Chondrocyte (in vitro differentiated cells): ENCODE data around the gene CNIH2. TPM values are rescaled to one million over a fixed set of nuclear protein-coding genes. Genes with fewer than 3 reads are reported as not detected.

Source experiments
- DNase-seq: peaks from one replicate; pipeline ENCODE4 v3.0.0; 2021; ENCODE audit warnings: mixed read lengths, low spot score
- H3K27ac Mint-ChIP-seq: one replicate; pipeline ENCODE4 v1.8.0; 2021; ENCODE audit warnings: mild to moderate bottlenecking, moderate library complexity, mixed read lengths; ENCODE audit not compliant: unreplicated experiment
- H3K27me3 Mint-ChIP-seq: 2 replicates; pipeline ENCODE4 v1.8.0; 2021; ENCODE audit warnings: low read depth, mixed read lengths
- H3K36me3 Mint-ChIP-seq: 2 replicates; pipeline ENCODE4 v1.8.0; 2021; ENCODE audit warnings: low read depth, mixed read lengths
- H3K4me1 Mint-ChIP-seq: 2 replicates; pipeline ENCODE4 v1.8.0; 2021; ENCODE audit warnings: low read depth, mild to moderate bottlenecking, mixed read lengths
- H3K4me3 Mint-ChIP-seq: one replicate; pipeline ENCODE4 v1.8.0; 2021; ENCODE audit warnings: mild to moderate bottlenecking, moderate library complexity, mixed read lengths; ENCODE audit not compliant: unreplicated experiment
- H3K9me3 Mint-ChIP-seq: 2 replicates; pipeline ENCODE4 v1.8.0; 2021; ENCODE audit warnings: low read depth, mixed read lengths
- CTCF ChIP-seq: fragments of 200-600 bp; sonication (generic); IDR thresholded peaks from 2 replicates; pipeline ENCODE4 v1.5.0; 2021; ENCODE audit warnings: antibody characterized with exemption, mild to moderate bottlenecking, moderate library complexity
- total RNA-seq: library from RNA; stranded (reverse); gene quantifications from 3 replicates; pipeline ENCODE4 v1.2.1, GENCODE V29; 2021

Gene CNIH2
- total RNA-seq, 1 donor from 2014 or later, result 2.8 TPM

GRCh38 chr11:66313321-66314185, 35.6 kb downstream of the CNIH2 start:
- Mint-ChIP-seq H3K27me3 (no peaks in the 10 kb centered on the region), H3K27ac (peak overlapping the region; percentile 99), H3K9me3 (no peaks in the 10 kb centered on the region), H3K4me3 (peak overlapping the region; percentile 85), H3K4me1 (peaks cover 50% of the 10 kb centered on the region), H3K36me3 (no peaks in the 10 kb centered on the region)
- DNase-seq, result no peak
- TF ChIP-seq CTCF, result peak; percentile 76

GRCh38 chr11:66314186-66314501, 36.2 kb downstream of the CNIH2 start:
- Mint-ChIP-seq H3K27me3 (no peaks in the 10 kb centered on the region), H3K36me3 (no peaks in the 10 kb centered on the region), H3K27ac (peak overlapping the region; percentile 99), H3K9me3 (no peaks in the 10 kb centered on the region), H3K4me1 (peaks cover 56% of the 10 kb centered on the region), H3K4me3 (peak overlapping the region; percentile 85)
- DNase-seq, result no peak
- TF ChIP-seq CTCF, result no peak

DNA sequence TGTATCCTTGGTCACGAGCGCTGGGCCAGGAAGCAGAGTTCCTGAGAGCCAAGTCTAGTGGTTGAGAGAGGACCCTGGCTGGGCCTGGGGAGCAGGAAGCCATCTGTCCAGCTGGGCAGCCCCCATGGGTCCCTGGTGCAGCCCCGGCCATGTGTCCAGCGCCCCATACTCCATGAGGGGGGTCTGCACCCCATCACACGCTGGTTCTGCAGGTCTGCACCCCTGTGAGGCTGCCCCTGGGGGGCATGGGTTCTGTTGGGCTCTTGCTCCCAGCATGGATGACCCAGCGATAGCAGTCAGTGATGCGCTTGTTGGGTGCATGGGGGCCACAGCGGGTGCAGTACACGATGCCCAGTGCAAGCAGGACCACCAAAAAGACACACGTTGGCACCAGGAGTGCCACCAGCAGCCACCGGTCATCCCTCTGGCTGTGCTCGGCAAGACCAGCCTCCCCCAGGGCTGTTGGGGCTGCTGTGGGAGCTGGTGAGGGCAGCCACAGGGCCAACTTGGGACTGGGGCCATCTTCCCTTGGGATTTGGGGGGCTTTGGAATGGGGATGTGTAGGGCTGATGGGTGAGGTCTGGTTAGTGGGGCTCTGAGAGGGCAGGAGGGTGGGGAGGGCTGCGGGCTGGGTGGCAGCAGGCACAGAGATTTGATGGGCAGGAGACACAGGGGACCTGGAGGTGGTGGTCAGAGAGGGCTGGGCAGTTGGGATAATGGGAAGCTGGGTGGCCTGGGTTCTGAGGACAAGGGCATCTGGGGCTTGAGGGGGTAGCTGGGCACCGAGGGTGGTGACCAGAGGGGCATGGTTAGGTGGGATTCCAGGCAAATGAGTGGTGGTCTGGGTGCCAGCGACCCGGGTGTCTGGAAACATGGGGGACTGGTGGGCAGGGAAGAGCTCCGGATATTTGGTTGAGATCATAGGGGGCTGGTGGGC, 36.9 kb downstream of the CNIH2 start:
- peak overlapping the region; percentile 53 for H3K27ac Mint-ChIP-seq
- TF ChIP-seq CTCF, result no peak
- no peak for DNase-seq
- no peaks in the 10 kb centered on the region for H3K9me3 Mint-ChIP-seq
- peak overlapping the region; percentile 85 for H3K4me3 Mint-ChIP-seq
- no peaks in the 10 kb centered on the region for H3K27me3 Mint-ChIP-seq
- H3K4me1 Mint-ChIP-seq, result peaks cover 57% of the 10 kb centered on the region
- no peaks in the 10 kb centered on the region for H3K36me3 Mint-ChIP-seq

DNA sequence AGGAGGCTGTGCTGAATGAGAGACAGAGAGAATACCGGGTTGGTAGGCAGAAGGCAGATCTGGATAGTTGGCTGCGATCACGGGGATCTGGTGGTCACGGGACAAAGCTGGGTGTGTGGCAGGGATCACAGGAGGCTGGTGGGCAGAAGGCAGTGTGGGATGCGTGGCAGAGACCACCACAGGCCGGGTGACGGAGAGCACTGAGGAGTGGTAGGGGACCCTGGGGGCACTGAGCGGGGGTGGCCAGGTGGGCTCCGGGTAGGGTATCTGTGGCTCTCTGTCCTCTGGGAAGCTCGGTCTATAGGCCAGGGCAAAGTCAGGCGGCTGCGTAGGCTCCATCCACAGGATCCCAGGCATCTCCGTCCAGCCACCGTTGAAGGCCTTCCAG, 37.5 kb downstream of the CNIH2 start:
- no peak for DNase-seq
- peak overlapping the region; percentile 53 for H3K27ac Mint-ChIP-seq
- H3K4me1 Mint-ChIP-seq, result peaks cover 57% of the 10 kb centered on the region
- peaks cover 3% of the 10 kb centered on the region for H3K9me3 Mint-ChIP-seq
- peaks cover 3% of the 10 kb centered on the region for H3K36me3 Mint-ChIP-seq
- TF ChIP-seq CTCF, result no peak
- peak overlapping the region; percentile 85 for H3K4me3 Mint-ChIP-seq
- H3K27me3 Mint-ChIP-seq, result no peaks in the 10 kb centered on the region
